H9 (cell line): Measurements from ENCODE around the gene CCND3. TPM values are rescaled to one million over a fixed set of nuclear protein-coding genes. Genes with fewer than 3 reads are reported as not detected.

Experiments
- DNase-seq: peaks from one replicate; pipeline ENCODE4 v3.0.0-alpha.2; 2017
- H2AFZ ChIP-seq: one replicate; pipeline ENCODE4 v1.6.1; 2013; ENCODE audit warnings: mild to moderate bottlenecking, low read length, control low read depth, moderate library complexity
- H2AK5ac ChIP-seq: 2 replicates; pipeline ENCODE4 v1.6.1; 2013; ENCODE audit warnings: low read length, control low read depth, mixed read lengths; ENCODE audit not compliant: insufficient read length
- H2BK120ac ChIP-seq: one replicate; pipeline ENCODE4 v1.6.1; 2013; ENCODE audit warnings: low read depth, mild to moderate bottlenecking, low read length, control low read depth, inconsistent platforms; ENCODE audit not compliant: poor library complexity, severe bottlenecking
- H2BK12ac ChIP-seq: 2 replicates; pipeline ENCODE4 v1.6.1; 2013; ENCODE audit warnings: low read length, control low read depth, mixed read lengths, low read depth; ENCODE audit not compliant: insufficient read length
- H2BK15ac ChIP-seq: 2 replicates; pipeline ENCODE4 v1.6.1; 2013; ENCODE audit warnings: low read depth, low read length, control low read depth
- H2BK20ac ChIP-seq: one replicate; pipeline ENCODE4 v1.6.1; 2013; ENCODE audit warnings: low read depth, mild to moderate bottlenecking, low read length, control low read depth, inconsistent platforms; ENCODE audit not compliant: poor library complexity, severe bottlenecking
- H2BK5ac ChIP-seq: 2 replicates; pipeline ENCODE4 v1.6.1; 2013; ENCODE audit warnings: low read length, control low read depth, mixed read lengths; ENCODE audit not compliant: insufficient read length
- H3K14ac ChIP-seq: 2 replicates; pipeline ENCODE4 v1.6.1; 2013; ENCODE audit warnings: low read length, control low read depth; ENCODE audit not compliant: insufficient read depth
- H3K18ac ChIP-seq: 2 replicates; pipeline ENCODE4 v1.6.1; 2013; ENCODE audit warnings: low read depth, mild to moderate bottlenecking, mixed read lengths, low read length, control low read depth; ENCODE audit not compliant: insufficient read length
- H3K23ac ChIP-seq: 2 replicates; pipeline ENCODE4 v1.6.1; 2013; ENCODE audit warnings: low read length, control low read depth, mixed read lengths, low read depth; ENCODE audit not compliant: insufficient read length
- H3K23me2 ChIP-seq: 2 replicates; pipeline ENCODE4 v1.6.1; 2013; ENCODE audit warnings: low read depth, mild to moderate bottlenecking, mixed read lengths, low read length, control low read depth; ENCODE audit not compliant: insufficient read length, poor library complexity, severe bottlenecking
- H3K27ac ChIP-seq: 2 replicates; pipeline ENCODE4 v1.5.1; 2013; ENCODE audit warnings: low read length, control low read depth, mixed read lengths, low read depth; ENCODE audit not compliant: insufficient read length
- H3K27me3 ChIP-seq: 2 replicates; pipeline ENCODE4 v1.6.1; 2013; ENCODE audit warnings: low read length, control low read depth, inconsistent platforms; ENCODE audit not compliant: insufficient read depth
- H3K4ac ChIP-seq: 2 replicates; pipeline ENCODE4 v1.6.1; 2013; ENCODE audit warnings: low read depth, mild to moderate bottlenecking, control low read depth, inconsistent platforms, low read length, moderate library complexity
- H3K4me1 ChIP-seq: 2 replicates; pipeline ENCODE4 v1.6.1; 2013; ENCODE audit warnings: low read length, control low read depth, inconsistent platforms; ENCODE audit not compliant: insufficient read depth
- H3K4me2 ChIP-seq: 2 replicates; pipeline ENCODE4 v1.6.1; 2013; ENCODE audit warnings: low read length, control low read depth, mixed read lengths; ENCODE audit not compliant: insufficient read length, insufficient read depth
- H3K56ac ChIP-seq: 2 replicates; pipeline ENCODE4 v1.6.1; 2013; ENCODE audit warnings: low read depth, mild to moderate bottlenecking, mixed read lengths, low read length, control low read depth; ENCODE audit not compliant: insufficient read length
- H3K79me1 ChIP-seq: 2 replicates; pipeline ENCODE4 v1.6.1; 2013; ENCODE audit warnings: low read depth, mild to moderate bottlenecking, moderate library complexity, low read length, control low read depth, inconsistent platforms; ENCODE audit not compliant: insufficient read depth, poor library complexity, severe bottlenecking
- H3K79me2 ChIP-seq: 2 replicates; pipeline ENCODE4 v1.6.1; 2013; ENCODE audit warnings: low read length, control low read depth, inconsistent platforms; ENCODE audit not compliant: insufficient read depth
- H3K9ac ChIP-seq: 2 replicates; pipeline ENCODE4 v1.6.1; 2013; ENCODE audit warnings: low read length, control low read depth, mixed read lengths; ENCODE audit not compliant: insufficient read length; ENCODE audit errors: extremely low read depth
- H3K9me3 ChIP-seq: one replicate; pipeline ENCODE4 v1.6.1; 2013; ENCODE audit warnings: low read depth, low read length, inconsistent platforms; ENCODE audit not compliant: control insufficient read depth
- H3T11ph ChIP-seq: one replicate; pipeline ENCODE4 v1.6.1; 2013; ENCODE audit warnings: mild to moderate bottlenecking, low read length, control low read depth, inconsistent platforms
- H4K20me1 ChIP-seq: one replicate; pipeline ENCODE4 v1.6.1; 2013; ENCODE audit not compliant: control insufficient read depth, insufficient read length, insufficient read depth
- H4K5ac ChIP-seq: 2 replicates; pipeline ENCODE4 v1.6.1; 2013; ENCODE audit warnings: low read depth, mild to moderate bottlenecking, mixed read lengths, low read length, control low read depth; ENCODE audit not compliant: insufficient read length
- H4K8ac ChIP-seq: replicated peaks from 2 replicates; pipeline ENCODE4 v1.6.1; 2013; ENCODE audit warnings: low read length, control low read depth, mixed read lengths, low read depth; ENCODE audit not compliant: insufficient read length
- H4K91ac ChIP-seq: 2 replicates; pipeline ENCODE4 v1.6.1; 2013; ENCODE audit warnings: low read depth, mild to moderate bottlenecking, moderate library complexity, mixed read lengths, low read length, control low read depth; ENCODE audit not compliant: insufficient read length
- H3K27ac Mint-ChIP-seq, 3 experiments: 2 replicates in 2 of 3; 3 replicates in 1 of 3; pipeline ENCODE4 v1.8.0; 2020 to 2021; ENCODE audit warnings: mixed read lengths in 3 of 3, mild to moderate bottlenecking in 1 of 3, moderate library complexity in 1 of 3
- H3K27me3 Mint-ChIP-seq: 2 replicates; pipeline ENCODE4 v1.8.0; 2021; ENCODE audit warnings: low read depth, mild to moderate bottlenecking, moderate library complexity, mixed read lengths
- H3K36me3 Mint-ChIP-seq, 3 experiments: 2 replicates in 2 of 3; 3 replicates in 1 of 3; pipeline ENCODE4 v1.8.0; 2020 to 2021; ENCODE audit warnings: low read depth in 3 of 3, mixed read lengths in 3 of 3; ENCODE audit not compliant: insufficient read depth in 1 of 3
- H3K4me1 Mint-ChIP-seq, 2 experiments: 2 replicates each; pipeline ENCODE4 v1.8.0; 2020; ENCODE audit warnings: mixed read lengths in 2 of 2
- H3K4me3 Mint-ChIP-seq, 2 experiments: 2 replicates in 1 of 2; 3 replicates in 1 of 2; pipeline ENCODE4 v1.8.0; 2020 to 2021; ENCODE audit warnings: mild to moderate bottlenecking in 2 of 2, mixed read lengths in 2 of 2, moderate library complexity in 1 of 2
- H3K9me3 Mint-ChIP-seq, 2 experiments: 2 replicates in 1 of 2; 3 replicates in 1 of 2; pipeline ENCODE4 v1.8.0; 2020; ENCODE audit warnings: mild to moderate bottlenecking in 2 of 2, mixed read lengths in 2 of 2, moderate library complexity in 1 of 2
- WGBS: extraction: QIAGEN DNeasy Blood & Tissue Kit; methylation state at CpG from one replicate; pipeline ENCODE4 v1.1.7; 2013; ENCODE audit warnings: missing lambda C conversion rate, low lambda C conversion rate, mixed read lengths; ENCODE audit not compliant: insufficient read length; ENCODE audit errors: extremely low coverage; 5-methylcytosine and 5-hydroxymethylcytosine counted together
- total RNA-seq: library from RNA; stranded (reverse); gene quantifications from 2 replicates; pipeline ENCODE4 v1.2.1, GENCODE V29; 2021
- TF ChIP-seq, protein P1 (sequence below): fragments of 200-600 bp; sonication (generic); conservative IDR thresholded peaks from 3 replicates; pipeline ENCODE4 v1.8.0; 2021; ENCODE audit warnings: antibody characterized with exemption, mild to moderate bottlenecking

The CCND3 gene
- total RNA-seq, 1 experiment from 2014 or later, result 24.2 TPM

DNA sequence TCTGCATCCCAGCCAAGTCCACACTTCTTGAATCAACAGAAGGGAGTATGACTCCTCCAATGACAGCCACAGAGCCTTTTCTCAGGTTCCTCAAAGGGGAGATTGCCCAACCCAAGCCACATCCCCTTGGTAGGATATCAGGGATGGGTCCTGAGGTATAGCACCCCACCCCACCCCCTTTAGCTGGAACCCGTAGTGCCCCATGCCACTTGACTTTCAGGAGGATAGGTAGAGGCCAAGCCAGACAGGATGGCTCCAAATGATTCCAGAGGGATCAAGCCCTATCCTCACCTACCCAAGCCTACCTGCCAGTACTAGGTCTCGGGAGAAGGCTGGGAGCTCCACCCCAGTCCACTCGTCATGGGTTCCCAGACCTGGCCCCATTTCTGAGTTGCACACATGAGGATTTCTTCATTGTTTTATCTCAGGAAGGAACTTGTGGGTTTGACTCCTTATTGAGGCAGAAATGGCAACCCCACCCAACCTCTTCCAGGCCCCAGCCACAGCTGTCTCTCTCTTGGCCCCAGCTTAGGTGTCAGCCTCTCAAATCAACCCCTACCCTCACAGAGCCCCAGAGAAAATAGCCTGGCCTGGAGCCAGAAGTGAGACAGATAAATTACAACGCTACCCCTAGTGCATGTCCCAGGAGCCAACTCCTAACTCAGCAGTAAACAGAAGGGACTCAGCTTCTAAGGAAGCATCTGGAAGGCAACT is 3.6 kb downstream of the CCND3 start:
- no peak overlapping the region for H3K23ac ChIP-seq
- H2BK120ac ChIP-seq, result no peak overlapping the region
- peaks cover 7% of the 10 kb centered on the region for H3K23me2 ChIP-seq
- H4K5ac ChIP-seq, result no peak overlapping the region
- no peak overlapping the region for H3K4me2 ChIP-seq
- Mint-ChIP-seq H3K9me3 (no peaks in the 10 kb centered on the region), H3K27me3 (peaks cover 5% of the 10 kb centered on the region), H3K4me1 (peaks cover 31 to 40% of the 10 kb centered on the region in 2 experiments), H3K36me3 (peaks cover 11 to 39% (median 22%) of the 10 kb centered on the region in 3 experiments), H3K4me3 (peak overlapping the region in 1 of 2 experiments; percentile 20; a peak in 1 of 5 replicates), H3K27ac (no peak overlapping the region)
- no peaks in the 10 kb centered on the region for H3K27me3 ChIP-seq
- peaks cover 16% of the 10 kb centered on the region; the same call in 1 of the 2 replicates for H3K4me1 ChIP-seq
- H2AK5ac ChIP-seq, result no peak overlapping the region
- no peak overlapping the region for H3K56ac ChIP-seq
- no peak for DNase-seq
- H3K18ac ChIP-seq, result no peak overlapping the region
- H2BK12ac ChIP-seq, result no peak overlapping the region
- no peaks in the 10 kb centered on the region for H3K79me2 ChIP-seq
- no peaks in the 10 kb centered on the region for H3K9me3 ChIP-seq
- TF ChIP-seq, protein P1, sequence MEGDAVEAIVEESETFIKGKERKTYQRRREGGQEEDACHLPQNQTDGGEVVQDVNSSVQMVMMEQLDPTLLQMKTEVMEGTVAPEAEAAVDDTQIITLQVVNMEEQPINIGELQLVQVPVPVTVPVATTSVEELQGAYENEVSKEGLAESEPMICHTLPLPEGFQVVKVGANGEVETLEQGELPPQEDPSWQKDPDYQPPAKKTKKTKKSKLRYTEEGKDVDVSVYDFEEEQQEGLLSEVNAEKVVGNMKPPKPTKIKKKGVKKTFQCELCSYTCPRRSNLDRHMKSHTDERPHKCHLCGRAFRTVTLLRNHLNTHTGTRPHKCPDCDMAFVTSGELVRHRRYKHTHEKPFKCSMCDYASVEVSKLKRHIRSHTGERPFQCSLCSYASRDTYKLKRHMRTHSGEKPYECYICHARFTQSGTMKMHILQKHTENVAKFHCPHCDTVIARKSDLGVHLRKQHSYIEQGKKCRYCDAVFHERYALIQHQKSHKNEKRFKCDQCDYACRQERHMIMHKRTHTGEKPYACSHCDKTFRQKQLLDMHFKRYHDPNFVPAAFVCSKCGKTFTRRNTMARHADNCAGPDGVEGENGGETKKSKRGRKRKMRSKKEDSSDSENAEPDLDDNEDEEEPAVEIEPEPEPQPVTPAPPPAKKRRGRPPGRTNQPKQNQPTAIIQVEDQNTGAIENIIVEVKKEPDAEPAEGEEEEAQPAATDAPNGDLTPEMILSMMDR, result no peak
- H2BK15ac ChIP-seq, result no peak overlapping the region
- no CpG with 5 or more reads among the region's 4 CpGs for WGBS
- no peak overlapping the region for H2AFZ ChIP-seq
- peaks cover 3% of the 10 kb centered on the region for H4K20me1 ChIP-seq
- no peak overlapping the region for H3K9ac ChIP-seq
- no peak overlapping the region for H2BK20ac ChIP-seq
- H2BK5ac ChIP-seq, result no peak overlapping the region
- no peak overlapping the region for H4K91ac ChIP-seq
- H3K79me1 ChIP-seq, result no peaks in the 10 kb centered on the region
- H3K4ac ChIP-seq, result no peak overlapping the region
- H3T11ph ChIP-seq, result no peak overlapping the region
- H4K8ac ChIP-seq, result no peak overlapping the region
- H3K27ac ChIP-seq, result no peak overlapping the region
- no peak overlapping the region for H3K14ac ChIP-seq
